ENCODE results near the gene STS.

DNA sequence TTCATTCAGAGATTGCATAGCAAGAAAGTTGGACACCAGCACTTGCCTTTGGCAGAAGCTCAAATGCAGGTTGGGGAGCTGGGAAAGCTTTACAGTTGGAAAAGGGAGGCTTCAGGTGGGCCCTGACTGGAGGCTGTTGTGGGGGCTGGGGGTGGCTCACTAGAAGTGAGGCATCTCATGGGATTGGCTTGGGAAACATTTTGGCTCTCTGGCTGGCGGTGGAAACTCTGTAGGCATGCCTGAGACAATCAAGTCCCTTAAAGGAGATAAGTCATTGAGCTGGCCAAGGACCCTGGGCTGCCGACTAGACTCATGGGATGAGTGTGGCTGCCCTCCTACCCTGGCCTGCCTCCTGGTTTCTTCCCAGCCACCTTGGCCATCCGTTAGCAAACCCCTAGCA, 31.4 kb upstream of the STS start:
- TF ChIP-seq, protein P1, sequence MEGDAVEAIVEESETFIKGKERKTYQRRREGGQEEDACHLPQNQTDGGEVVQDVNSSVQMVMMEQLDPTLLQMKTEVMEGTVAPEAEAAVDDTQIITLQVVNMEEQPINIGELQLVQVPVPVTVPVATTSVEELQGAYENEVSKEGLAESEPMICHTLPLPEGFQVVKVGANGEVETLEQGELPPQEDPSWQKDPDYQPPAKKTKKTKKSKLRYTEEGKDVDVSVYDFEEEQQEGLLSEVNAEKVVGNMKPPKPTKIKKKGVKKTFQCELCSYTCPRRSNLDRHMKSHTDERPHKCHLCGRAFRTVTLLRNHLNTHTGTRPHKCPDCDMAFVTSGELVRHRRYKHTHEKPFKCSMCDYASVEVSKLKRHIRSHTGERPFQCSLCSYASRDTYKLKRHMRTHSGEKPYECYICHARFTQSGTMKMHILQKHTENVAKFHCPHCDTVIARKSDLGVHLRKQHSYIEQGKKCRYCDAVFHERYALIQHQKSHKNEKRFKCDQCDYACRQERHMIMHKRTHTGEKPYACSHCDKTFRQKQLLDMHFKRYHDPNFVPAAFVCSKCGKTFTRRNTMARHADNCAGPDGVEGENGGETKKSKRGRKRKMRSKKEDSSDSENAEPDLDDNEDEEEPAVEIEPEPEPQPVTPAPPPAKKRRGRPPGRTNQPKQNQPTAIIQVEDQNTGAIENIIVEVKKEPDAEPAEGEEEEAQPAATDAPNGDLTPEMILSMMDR (IDR thresholded peaks at IDR 0.05; ENCODE audit: low read depth, low read length) = no peak
- no peak for TF ChIP-seq EZH2phosphoT487 (IDR thresholded peaks at IDR 0.05; ENCODE audit: low read depth)
